GM19239 (cell line): ENCODE results near the gene MTOR.
A peak's percentile ranks its signal among the peaks of the same experiment; 100 is the strongest.

Source experiments
- DNase-seq: peaks from one replicate; pipeline ENCODE4 v3.0.0; 2011; ENCODE audit warnings: low spot score; ENCODE audit not compliant: insufficient read length
- FAIRE-seq: peaks from 2 replicates; lab custom pipeline; 2011; peaks lifted over from hg19 to GRCh38; lab: Jason Lieb, UNC

The MTOR gene

DNA sequence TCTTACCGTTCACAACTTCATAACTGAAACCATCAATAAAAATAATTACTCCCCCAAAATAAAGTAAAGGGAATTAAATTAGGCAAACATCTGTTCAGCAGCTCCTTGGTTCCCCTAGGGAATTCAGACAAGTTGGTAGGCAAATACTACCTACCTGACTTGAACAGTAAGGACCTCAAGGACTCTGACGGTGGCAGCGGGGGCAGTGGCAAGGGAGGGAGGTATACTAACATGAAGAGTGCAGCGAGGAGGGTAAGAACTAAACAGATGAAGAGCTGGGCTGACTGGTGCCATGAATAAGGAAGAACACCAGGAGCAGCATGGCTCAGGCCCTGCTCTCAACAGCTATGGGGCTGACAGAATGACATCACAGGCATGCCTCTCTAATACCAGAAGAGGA lies 33.1 kb downstream of the MTOR start:
- FAIRE-seq (no peak), DNase-seq (no peak)

DNA sequence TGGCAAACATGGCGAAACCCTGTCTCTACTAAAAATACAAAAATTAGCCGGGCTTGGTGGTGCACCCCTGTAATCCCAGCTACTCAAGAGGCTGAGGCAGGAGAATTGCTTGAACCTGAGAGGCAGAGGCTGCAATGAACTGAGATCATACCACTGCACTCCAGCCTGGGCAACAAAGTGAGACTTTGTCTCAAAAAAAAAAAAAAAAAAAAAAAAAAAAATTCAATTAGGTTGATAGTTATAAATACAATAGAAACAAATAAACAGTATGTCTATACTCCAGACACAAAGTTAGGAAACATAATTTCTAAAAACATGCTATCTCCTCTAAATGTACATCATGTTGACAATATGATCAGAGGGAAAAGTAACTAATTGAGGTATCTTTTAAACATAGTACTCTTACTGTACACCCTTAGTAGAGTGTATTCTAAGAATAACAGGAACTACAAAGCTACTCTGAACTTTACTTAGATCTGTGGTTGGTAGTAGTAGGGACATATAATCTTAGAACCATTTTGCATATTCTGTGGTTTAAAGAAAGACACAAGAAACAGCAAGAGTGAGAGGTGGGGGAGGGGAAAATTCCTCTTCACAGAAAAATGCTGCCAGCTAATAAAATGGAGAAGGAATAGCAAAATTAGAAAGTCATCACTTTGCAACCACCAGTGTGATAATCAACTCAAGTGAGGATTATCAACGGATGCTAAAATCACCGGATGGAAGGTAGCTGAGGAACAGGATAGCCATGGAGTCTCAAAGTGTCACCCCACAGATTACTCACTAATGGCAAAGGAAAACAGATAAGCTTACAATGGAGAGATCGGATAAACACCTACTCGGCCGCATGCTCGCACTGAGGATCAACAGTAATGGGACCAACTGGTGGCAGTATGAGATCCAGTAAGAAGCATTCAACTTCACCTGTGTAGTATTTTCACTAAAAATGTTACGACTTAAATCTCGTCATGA lies 35.0 kb downstream of the MTOR start:
- no peak for DNase-seq
- peak; percentile 82 for FAIRE-seq

GRCh38 chr1:11216074-11216473 lies 46.3 kb downstream of the MTOR start:
- DNase-seq (no peak), FAIRE-seq (no peak)

- no peak for FAIRE-seq
- DNase-seq = no peak
Measured at GRCh38 chr1:11215381-11216005, 46.9 kb downstream of the MTOR start.

GRCh38 chr1:11214698-11215380 lies 47.5 kb downstream of the MTOR start:
- FAIRE-seq (no peak), DNase-seq (no peak)

DNA sequence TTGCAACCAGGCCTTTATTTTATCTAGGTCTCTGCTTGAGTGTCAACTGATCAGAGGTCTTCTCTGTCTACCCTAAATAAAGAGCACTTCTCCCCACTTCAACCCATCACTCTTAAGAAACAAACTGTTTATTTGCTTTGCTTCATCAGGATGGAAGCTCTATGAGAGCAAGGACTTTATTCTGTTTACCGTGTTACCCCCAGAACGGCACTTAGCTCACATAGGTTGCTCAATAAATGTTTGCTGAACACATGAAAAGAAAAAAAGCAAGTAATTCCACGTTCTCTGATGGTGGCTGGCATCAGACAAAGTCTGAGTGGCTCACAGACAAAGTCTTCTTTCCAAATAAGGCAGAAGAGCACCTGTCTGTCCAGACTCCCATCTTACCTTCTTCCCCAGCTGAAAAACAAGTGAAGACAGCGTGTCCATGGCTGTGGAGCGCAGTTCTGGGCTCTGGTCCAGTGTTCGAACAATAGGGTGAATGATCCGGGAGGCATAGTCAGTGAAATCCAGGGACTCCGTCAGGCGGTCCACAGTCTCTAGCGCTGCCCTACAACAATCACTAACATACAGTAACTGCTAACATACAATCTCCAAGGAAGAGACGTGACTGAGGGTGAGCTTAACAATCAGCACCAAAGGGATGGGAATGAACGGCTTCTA lies 50.3 kb downstream of the MTOR start:
- FAIRE-seq (no peak), DNase-seq (no peak)

GRCh38 chr1:11211461-11211860 lies 50.9 kb downstream of the MTOR start:
- FAIRE-seq = no peak

GRCh38 chr1:11207898-11208611 lies 54.3 kb downstream of the MTOR start:
- DNase-seq (no peak), FAIRE-seq (no peak)

More at GRCh38 chr1:11211461-11211860, 50.9 kb downstream of the MTOR start:
- no peak for DNase-seq

- no peak for DNase-seq
- FAIRE-seq = no peak
Measured at GRCh38 chr1:11204396-11205190, 57.8 kb downstream of the MTOR start.

- DNase-seq (no peak), FAIRE-seq (no peak)
Measured at GRCh38 chr1:11198851-11199594, 63.3 kb downstream of the MTOR start.

DNA sequence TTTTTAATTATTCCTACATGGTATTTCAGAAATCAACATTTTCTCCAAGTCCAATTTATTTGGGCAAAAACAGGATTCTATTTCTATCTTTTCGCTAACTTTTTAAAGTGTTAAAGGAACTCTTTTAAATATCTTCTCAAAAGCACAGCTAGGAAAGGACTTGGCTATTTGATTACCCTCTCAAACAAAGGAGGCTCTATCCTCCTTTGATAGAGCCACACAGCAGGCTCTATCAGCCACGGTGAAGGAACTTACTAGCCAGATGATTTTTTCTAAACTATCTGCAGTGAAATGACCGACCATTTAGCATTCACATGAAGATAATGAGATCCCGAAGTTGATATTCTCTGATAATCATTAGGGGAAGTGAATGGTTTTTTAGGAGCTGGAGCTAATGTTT lies 64.1 kb downstream of the MTOR start:
- FAIRE-seq (no peak), DNase-seq (no peak)

GRCh38 chr1:11197359-11197758 lies 65.0 kb downstream of the MTOR start:
- no peak for DNase-seq
- no peak for FAIRE-seq

DNA sequence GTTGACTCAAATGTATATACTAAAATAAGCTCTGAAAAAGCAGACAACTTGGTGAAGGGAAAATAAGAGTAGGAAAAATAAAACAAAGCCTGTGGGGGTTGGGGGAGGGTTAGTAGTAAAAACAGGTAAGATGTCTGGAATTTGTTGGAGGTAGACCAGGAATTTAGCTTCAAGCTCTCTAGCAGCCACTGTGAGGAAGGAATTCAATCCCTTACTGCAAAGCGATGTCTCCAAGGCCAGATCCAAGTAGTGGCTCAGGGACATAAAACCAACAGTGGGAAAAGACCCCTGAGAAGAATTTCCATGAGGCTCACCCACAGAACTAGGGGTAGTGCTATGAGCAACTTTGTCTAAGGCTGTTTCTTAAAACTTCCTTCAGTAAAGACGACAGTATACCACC lies 65.4 kb downstream of the MTOR start:
- DNase-seq (no peak), FAIRE-seq (no peak)

- FAIRE-seq (no peak), DNase-seq (no peak)
Measured at GRCh38 chr1:11194407-11195176, 67.8 kb downstream of the MTOR start.

- DNase-seq (no peak), FAIRE-seq (no peak)
Measured at GRCh38 chr1:11193376-11193775, 69.0 kb downstream of the MTOR start.

DNA sequence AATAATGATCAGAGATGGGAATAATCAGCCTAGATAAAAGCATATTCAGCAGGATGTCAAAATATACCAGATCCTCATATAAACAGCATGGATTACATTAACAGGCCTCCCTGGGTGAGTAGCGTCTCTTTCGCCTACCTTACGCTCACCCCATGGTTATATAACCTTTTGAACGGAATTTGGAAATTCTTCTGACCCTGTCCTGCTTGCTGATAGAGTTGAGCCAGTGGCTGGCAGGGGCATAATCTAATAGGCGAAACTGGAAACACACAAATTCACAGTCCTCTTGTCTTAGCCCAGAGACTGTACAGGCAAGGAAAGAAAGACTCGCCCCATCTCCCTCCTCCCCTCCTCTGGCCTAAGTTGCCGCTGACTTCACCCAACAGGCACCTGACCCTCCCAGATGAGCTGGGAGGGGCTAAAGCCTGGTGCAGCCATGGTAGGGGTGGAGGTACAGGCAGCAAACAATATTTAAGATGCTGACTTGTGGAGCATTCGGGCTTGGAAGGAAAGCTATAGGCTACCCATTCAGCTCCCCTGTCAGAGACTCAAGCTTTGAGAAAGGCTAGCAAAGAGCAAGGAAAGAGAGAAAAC lies 73.4 kb downstream of the MTOR start, which contains the start of gene ANGPTL7:
ANGPTL7 (plus strand) TSS at position 498 of the 594 bp plus-strand sequence. CDS start 225 bp downstream, outside the sequence.
- FAIRE-seq = no peak
- DNase-seq = no peak

DNA sequence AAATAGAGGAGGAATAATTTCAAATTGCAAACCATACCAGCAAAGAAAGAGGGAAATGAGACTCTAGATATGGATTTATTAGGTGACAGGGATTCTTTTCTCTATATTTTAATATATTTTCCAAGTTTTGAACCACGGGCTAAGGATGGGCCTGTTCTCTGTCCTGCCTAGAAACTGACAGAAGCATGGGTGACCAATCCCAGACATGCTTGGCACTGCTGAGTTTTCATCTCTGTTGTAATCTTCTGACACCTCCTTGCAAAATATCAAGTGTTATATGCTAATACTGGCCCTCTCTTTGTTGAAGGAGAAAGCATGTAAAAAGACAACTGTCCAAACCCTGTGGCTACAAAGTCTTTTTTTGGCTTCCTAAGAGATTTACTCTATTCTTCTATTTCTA lies 74.0 kb downstream of the MTOR start:
- DNase-seq (no peak), FAIRE-seq (no peak)
